ENCODE results near the gene DHRSX. TPM values are rescaled to one million over a fixed set of nuclear protein-coding genes. Genes with fewer than 3 reads are reported as not detected.

The DHRSX gene
- total and polyA plus RNA-seq, 2 of the 13 experiments (the other 11 are each of a cell fraction or from before 2014, with no cell fraction given), result 15.5 to 24.3 TPM

DNA sequence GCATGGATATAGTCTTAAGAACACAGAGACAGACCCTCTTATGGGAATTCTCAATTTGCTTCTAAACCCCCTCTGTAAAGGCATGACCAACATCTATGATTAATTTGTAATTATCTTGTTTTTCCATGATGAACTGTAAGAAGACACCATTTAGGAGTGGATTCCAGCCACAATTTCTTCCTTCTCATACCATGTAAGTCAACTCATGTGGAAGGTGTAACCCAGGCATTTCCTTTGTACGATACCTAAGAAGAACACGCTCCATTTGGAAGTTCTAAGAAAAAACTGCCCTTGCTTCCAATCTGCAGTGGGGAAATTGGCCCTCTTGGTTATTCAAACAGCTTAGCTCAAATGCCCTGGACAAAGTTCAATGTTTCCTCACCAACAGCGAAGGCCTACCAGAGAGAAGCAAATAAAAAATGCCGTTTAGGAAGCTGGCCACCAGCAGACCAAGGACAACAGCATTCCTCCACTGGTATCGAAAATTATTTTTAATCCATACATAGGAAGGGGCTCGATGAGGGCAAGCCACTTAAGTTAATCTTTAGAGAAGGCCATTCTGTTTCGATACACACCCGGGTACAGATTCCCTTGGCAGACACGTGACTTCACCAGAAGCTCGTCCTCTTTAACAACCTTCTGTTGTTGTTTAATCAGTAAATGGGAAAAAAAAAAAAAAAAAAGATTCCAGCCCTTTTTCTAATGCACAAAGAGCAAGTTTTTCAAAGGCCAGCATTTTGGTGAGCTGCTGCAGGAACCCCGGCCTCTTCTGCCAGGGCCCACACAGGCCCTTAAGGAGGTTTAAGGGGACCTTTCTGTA is 2.6 kb downstream of the DHRSX start (continued):
- peak; percentile 11; the same call in 1 of the 2 replicates for TF ChIP-seq SOX13 (IDR thresholded peaks at IDR 0.05)
- TF ChIP-seq SOX13 (CRISPR knock-in tag; conservative IDR thresholded peaks at IDR 0.05 in 1 of 2, IDR thresholded peaks at IDR 0.05 in 1 of 2), result peak in 1 of 2 experiments; percentile 55; a peak in 2 of 4 replicates
- TF ChIP-seq ZNF567 (CRISPR knock-in tag; IDR thresholded peaks at IDR 0.05; ENCODE audit: borderline replicate concordance), result no peak
- TF ChIP-seq KDM5A (IDR thresholded peaks at IDR 0.05; ENCODE audit: borderline replicate concordance, low read length), result no peak
- 0 out of 2 replicates have a peak, but pooled peaks have one; percentile 47 for TF ChIP-seq SALL2 (CRISPR knock-in tag; IDR thresholded peaks at IDR 0.05)
- TF ChIP-seq HNF4G (IDR thresholded peaks at IDR 0.05; ENCODE audit: borderline replicate concordance, low read depth, low read length), result peak; percentile 83
- TF ChIP-seq HNF4G (CRISPR knock-in tag; IDR thresholded peaks at IDR 0.05; ENCODE audit: borderline replicate concordance, low read depth), result no peak; the same call in 1 of the 2 replicates
- TF ChIP-seq TMF1 (CRISPR knock-in tag; IDR thresholded peaks at IDR 0.05; ENCODE audit: low read depth), result no peak
- 0 out of 2 replicates have a peak, but pooled peaks have one; percentile 30 for TF ChIP-seq TGIF2 (CRISPR knock-in tag; IDR thresholded peaks at IDR 0.05)
- TF ChIP-seq ZNF317 (CRISPR knock-in tag; IDR thresholded peaks at IDR 0.05), result no peak
- TF ChIP-seq NPAS2 (CRISPR knock-in tag; IDR thresholded peaks at IDR 0.05; ENCODE audit: borderline replicate concordance), result no peak
- TF ChIP-seq, protein P1, sequence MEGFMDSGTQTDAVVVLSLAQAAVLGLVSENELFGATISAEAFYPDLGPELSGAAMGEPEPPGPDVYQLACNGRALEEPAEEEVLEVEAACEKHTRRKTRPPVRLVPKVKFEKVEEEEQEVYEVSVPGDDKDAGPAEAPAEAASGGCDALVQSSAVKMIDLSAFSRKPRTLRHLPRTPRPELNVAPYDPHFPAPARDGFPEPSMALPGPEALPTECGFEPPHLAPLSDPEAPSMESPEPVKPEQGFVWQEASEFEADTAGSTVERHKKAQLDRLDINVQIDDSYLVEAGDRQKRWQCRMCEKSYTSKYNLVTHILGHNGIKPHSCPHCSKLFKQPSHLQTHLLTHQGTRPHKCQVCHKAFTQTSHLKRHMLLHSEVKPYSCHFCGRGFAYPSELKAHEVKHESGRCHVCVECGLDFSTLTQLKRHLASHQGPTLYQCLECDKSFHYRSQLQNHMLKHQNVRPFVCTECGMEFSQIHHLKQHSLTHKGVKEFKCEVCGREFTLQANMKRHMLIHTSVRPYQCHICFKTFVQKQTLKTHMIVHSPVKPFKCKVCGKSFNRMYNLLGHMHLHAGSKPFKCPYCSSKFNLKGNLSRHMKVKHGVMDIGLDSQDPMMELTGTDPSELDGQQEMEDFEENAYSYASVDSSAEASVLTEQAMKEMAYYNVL (CRISPR knock-in tag; IDR thresholded peaks at IDR 0.05; ENCODE audit: borderline replicate concordance), result peak; percentile 44; the same call in 1 of the 2 replicates
- TF ChIP-seq ZBTB1 (CRISPR knock-in tag; IDR thresholded peaks at IDR 0.05; ENCODE audit: borderline replicate concordance), result no peak
- TF ChIP-seq, protein P2, sequence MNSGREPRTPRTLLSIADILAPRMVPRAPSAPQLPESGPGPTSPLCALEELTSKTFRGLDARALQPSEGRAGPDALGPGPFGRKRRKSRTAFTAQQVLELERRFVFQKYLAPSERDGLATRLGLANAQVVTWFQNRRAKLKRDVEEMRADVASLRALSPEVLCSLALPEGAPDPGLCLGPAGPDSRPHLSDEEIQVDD (CRISPR knock-in tag; IDR thresholded peaks at IDR 0.05; ENCODE audit: borderline replicate concordance), result no peak
- TF ChIP-seq TOE1 (CRISPR knock-in tag; IDR thresholded peaks at IDR 0.05), result no peak
- no peak for TF ChIP-seq ZNF460 (CRISPR knock-in tag; IDR thresholded peaks at IDR 0.05; ENCODE audit: borderline replicate concordance)
- TF ChIP-seq RAD21 (CRISPR knock-in tag; IDR thresholded peaks at IDR 0.05), result peak; percentile 31; the same call in 1 of the 2 replicates
- no peak for TF ChIP-seq ZNF552 (CRISPR knock-in tag; IDR thresholded peaks at IDR 0.05; ENCODE audit: borderline replicate concordance)
- TF ChIP-seq ZFP90 (CRISPR knock-in tag; IDR thresholded peaks at IDR 0.05; ENCODE audit: borderline replicate concordance), result no peak
- TF ChIP-seq ZNF550 (CRISPR knock-in tag; IDR thresholded peaks at IDR 0.05; ENCODE audit: borderline replicate concordance), result no peak
- 0 out of 2 replicates have a peak, but pooled peaks have one; percentile 23 for TF ChIP-seq STAG1 (CRISPR knock-in tag; IDR thresholded peaks at IDR 0.05)
- no peak for TF ChIP-seq ZNF225 (CRISPR knock-in tag; IDR thresholded peaks at IDR 0.05)
- TF ChIP-seq RAD51 (IDR thresholded peaks at IDR 0.05; ENCODE audit: borderline replicate concordance), result peak; percentile 35; the same call in 1 of the 2 replicates
- TF ChIP-seq ARNTL (CRISPR knock-in tag; IDR thresholded peaks at IDR 0.05), result peak; percentile 47; the same call in 1 of the 2 replicates
- TF ChIP-seq YEATS4 (CRISPR knock-in tag; IDR thresholded peaks at IDR 0.05; ENCODE audit: borderline replicate concordance), result peak; percentile 30; the same call in 1 of the 2 replicates
- TF ChIP-seq HOXA3 (CRISPR knock-in tag; IDR thresholded peaks at IDR 0.05), result peak; percentile 64; the same call in 1 of the 2 replicates

Data from HepG2 (cell line).